GM12873 (cell line): ENCODE data around the gene ARNT2.

Experiments used
- CTCF ChIP-seq: IDR thresholded peaks from 2 replicates; pipeline ENCODE4 v1.5.1; 2012; ENCODE audit warnings: low read depth, mild to moderate bottlenecking, moderate library complexity, low read length, control low read depth; ENCODE audit not compliant: insufficient read depth; ENCODE audit errors: missing control alignments

Gene ARNT2

DNA sequence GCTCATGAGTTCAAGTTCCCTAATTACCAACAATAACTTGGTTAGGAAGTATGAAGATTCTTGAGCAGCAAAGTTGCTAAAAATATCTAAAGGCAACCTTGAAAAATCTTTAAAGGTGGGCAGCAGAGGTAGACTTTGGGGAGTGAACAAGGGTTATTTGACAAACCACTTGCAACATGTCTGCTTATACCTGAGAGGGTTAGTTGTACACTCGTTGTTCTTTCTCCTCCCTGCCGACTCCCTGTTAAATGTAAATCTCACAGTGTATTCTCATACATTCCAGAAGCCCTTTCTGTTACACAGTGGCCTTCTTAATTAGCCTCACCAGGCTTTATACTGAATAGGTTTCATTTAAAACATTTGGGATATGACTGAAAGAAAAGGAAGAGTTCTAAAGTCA, 121.7 kb downstream of the ARNT2 start:
- no peak for TF ChIP-seq CTCF

DNA sequence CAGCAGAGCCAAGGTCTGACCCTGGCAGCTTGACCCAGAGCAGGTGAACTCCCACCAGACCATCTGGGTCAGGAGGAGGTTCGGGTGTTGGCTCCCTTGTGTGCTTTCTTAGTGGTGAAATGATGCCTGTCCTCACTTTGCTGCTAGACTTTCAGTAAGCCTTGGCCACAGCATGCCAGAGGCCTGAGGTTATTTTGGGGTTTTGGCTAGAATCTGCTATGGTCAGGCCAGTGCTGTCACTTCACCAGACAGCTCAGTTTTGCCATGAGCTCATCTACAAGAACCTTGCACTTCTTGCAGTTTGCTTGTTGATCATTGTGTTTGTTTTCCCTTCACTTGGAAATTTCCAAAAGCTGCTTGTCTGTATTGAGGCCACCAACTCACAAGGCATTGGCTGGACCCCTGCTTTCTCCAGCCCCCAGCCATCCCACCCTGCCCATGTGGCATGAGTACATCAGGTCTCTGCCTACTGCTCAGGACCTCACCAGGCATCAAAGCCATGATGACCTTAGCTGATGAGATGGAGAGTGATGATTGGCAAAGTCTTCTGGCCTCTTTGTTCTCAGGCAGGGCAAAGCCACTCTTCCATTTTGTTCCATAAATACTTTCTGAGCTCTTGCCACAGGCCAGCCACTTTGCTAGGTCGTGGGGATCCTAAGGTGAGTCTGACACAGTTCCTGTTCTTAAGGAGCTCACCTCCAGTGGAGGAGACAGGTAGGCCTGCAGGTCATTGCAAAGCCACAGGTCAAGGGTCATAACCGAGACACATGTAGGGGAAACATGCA, 122.6 kb downstream of the ARNT2 start:
- no peak for TF ChIP-seq CTCF

DNA sequence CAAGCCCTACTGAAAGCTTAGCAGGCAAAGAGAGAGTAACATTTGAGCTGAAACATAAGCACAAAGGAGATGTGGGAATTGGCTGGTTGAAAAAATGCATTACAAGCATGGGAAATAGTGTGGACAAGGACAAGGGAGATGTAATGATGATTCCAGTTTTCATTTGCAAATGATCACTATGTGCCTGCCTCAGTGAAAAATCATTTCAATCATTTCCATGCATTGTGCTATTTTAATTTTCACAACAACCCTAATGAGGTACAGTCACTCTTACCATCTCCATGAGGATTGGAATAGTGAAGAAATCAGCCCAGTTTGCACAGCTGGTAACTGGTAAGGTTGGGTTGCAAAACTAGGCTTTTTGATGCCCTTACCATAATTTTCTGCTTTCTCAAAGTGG, 123.2 kb downstream of the ARNT2 start:
- TF ChIP-seq CTCF: no peak

GRCh38 chr15:80527961-80528360, 123.8 kb downstream of the ARNT2 start:
- TF ChIP-seq CTCF: no peak

DNA sequence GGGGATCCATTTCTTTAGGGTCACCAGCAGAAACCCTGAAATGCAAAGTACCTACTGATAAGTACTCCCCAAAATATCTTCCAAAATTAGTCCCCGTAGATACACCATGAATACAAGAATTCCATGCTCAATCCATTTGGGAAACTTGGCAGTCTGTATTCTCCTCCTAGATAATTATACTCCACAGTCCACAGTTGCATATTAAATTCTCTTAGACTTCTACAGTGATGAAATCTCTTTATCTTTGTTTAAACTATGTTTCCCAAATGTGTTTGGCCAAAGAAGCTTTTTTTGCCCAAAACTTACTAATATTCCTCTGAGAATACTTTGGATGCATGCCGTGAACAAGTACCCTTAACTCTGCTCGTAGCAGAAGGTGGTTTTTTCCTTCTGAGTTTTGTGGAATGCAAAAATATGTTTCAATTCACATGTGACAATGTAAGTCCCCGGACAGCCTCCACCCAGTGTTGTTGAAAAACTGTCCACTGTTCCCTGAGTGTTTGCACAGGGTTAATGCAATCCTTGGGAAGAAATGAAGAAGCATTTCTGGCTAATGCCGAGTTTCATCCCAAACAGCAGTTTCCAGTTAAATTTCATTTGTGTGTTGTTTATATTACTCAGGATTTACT, 126.7 kb downstream of the ARNT2 start:
- TF ChIP-seq CTCF: no peak

- TF ChIP-seq CTCF: no peak
Measured at GRCh38 chr15:80531388-80531787, 127.2 kb downstream of the ARNT2 start.

GRCh38 chr15:80531796-80532195, 127.6 kb downstream of the ARNT2 start:
- no peak for TF ChIP-seq CTCF
